Dendritic cell treated with granulocyte-macrophage colony-stimulating factor and Interleukin-4, amounts not matched to agents 40 ng/mL and 50 ng/mL, for 4 days (primary cell): Measurements from ENCODE around the gene TPRN.

Experiments used
- H3K27ac Mint-ChIP-seq: one replicate; pipeline ENCODE4 v1.8.0; 2022; ENCODE audit warnings: mild to moderate bottlenecking, mixed read lengths
- H3K27me3 Mint-ChIP-seq: one replicate; pipeline ENCODE4 v1.8.0; 2022; ENCODE audit warnings: mild to moderate bottlenecking, mixed read lengths
- H3K36me3 Mint-ChIP-seq: one replicate; pipeline ENCODE4 v1.8.0; 2022; ENCODE audit warnings: low read depth, mixed read lengths
- H3K4me1 Mint-ChIP-seq: one replicate; pipeline ENCODE4 v1.8.0; 2022; ENCODE audit warnings: low read depth, mixed read lengths
- H3K4me3 Mint-ChIP-seq: one replicate; pipeline ENCODE4 v1.8.0; 2022; ENCODE audit warnings: mild to moderate bottlenecking, moderate library complexity, mixed read lengths
- H3K9me3 Mint-ChIP-seq: one replicate; pipeline ENCODE4 v1.8.0; 2022; ENCODE audit warnings: mixed read lengths
- intact Hi-C: fragments of 100-400 bp; cut with micrococcal nuclease; formaldehyde crosslinking; loops from one replicate; pipeline ENCODE4 v1.15.0; 2022

TPRN gene

GRCh38 chr9:137198902-137199283 is 1.6 kb downstream of the TPRN start:
- Mint-ChIP-seq H3K4me1 (peaks cover 68% of the 10 kb centered on the region), H3K4me3 (peak overlapping the region; percentile 86), H3K27me3 (no peaks in the 10 kb centered on the region), H3K9me3 (no peaks in the 10 kb centered on the region), H3K36me3 (peaks cover 40% of the 10 kb centered on the region), H3K27ac (peak overlapping the region; percentile 74)
- intact Hi-C loops, result no loop called here

- peak overlapping the region; percentile 86 for H3K4me3 Mint-ChIP-seq
Measured at GRCh38 chr9:137198051-137198901, 2.3 kb downstream of the TPRN start.

GRCh38 chr9:137195525-137196220 is 4.9 kb downstream of the TPRN start:
- Mint-ChIP-seq H3K4me3 (no peak overlapping the region), H3K27ac (no peak overlapping the region), H3K36me3 (peaks cover 57% of the 10 kb centered on the region), H3K9me3 (no peaks in the 10 kb centered on the region), H3K27me3 (no peaks in the 10 kb centered on the region), H3K4me1 (peaks cover 63% of the 10 kb centered on the region)
- intact Hi-C loops, result no loop called here

More at GRCh38 chr9:137198051-137198901, 2.3 kb downstream of the TPRN start:
- peaks cover 69% of the 10 kb centered on the region for H3K4me1 Mint-ChIP-seq
- peaks cover 40% of the 10 kb centered on the region for H3K36me3 Mint-ChIP-seq
- no peaks in the 10 kb centered on the region for H3K9me3 Mint-ChIP-seq
- no peaks in the 10 kb centered on the region for H3K27me3 Mint-ChIP-seq
- intact Hi-C loops, result no loop called here
- H3K27ac Mint-ChIP-seq, result peak overlapping the region; percentile 48

GRCh38 chr9:137194909-137195308 is 5.6 kb downstream of the TPRN start:
- Mint-ChIP-seq H3K36me3 (peaks cover 64% of the 10 kb centered on the region), H3K4me1 (peaks cover 71% of the 10 kb centered on the region), H3K4me3 (no peak overlapping the region), H3K27me3 (no peaks in the 10 kb centered on the region), H3K27ac (no peak overlapping the region), H3K9me3 (no peaks in the 10 kb centered on the region)
- intact Hi-C loops, result no loop called here

- H3K27ac Mint-ChIP-seq, result no peak overlapping the region
- H3K4me1 Mint-ChIP-seq, result peaks cover 72% of the 10 kb centered on the region
- no peak overlapping the region for H3K4me3 Mint-ChIP-seq
- peaks cover 64% of the 10 kb centered on the region for H3K36me3 Mint-ChIP-seq
- no peaks in the 10 kb centered on the region for H3K9me3 Mint-ChIP-seq
- intact Hi-C loops, result no loop called here
- no peaks in the 10 kb centered on the region for H3K27me3 Mint-ChIP-seq
Measured at GRCh38 chr9:137194388-137194787, 6.2 kb downstream of the TPRN start.

GRCh38 chr9:137193771-137194170 is 6.8 kb downstream of the TPRN start:
- no peaks in the 10 kb centered on the region for H3K9me3 Mint-ChIP-seq
- no peak overlapping the region for H3K4me3 Mint-ChIP-seq
- H3K27me3 Mint-ChIP-seq, result no peaks in the 10 kb centered on the region
- no peak overlapping the region for H3K27ac Mint-ChIP-seq
- H3K36me3 Mint-ChIP-seq, result peaks cover 68% of the 10 kb centered on the region
- H3K4me1 Mint-ChIP-seq, result peaks cover 71% of the 10 kb centered on the region
- intact Hi-C loops, result no loop called here

GRCh38 chr9:137192859-137193258 is 7.7 kb downstream of the TPRN start:
- no peaks in the 10 kb centered on the region for H3K27me3 Mint-ChIP-seq
- no peaks in the 10 kb centered on the region for H3K9me3 Mint-ChIP-seq
- intact Hi-C loops, result no loop called here
- peaks cover 72% of the 10 kb centered on the region for H3K36me3 Mint-ChIP-seq
- peaks cover 63% of the 10 kb centered on the region for H3K4me1 Mint-ChIP-seq
- no peak overlapping the region for H3K4me3 Mint-ChIP-seq
- H3K27ac Mint-ChIP-seq, result no peak overlapping the region

GRCh38 chr9:137192448-137192780 is 8.1 kb downstream of the TPRN start:
- no peaks in the 10 kb centered on the region for H3K9me3 Mint-ChIP-seq
- H3K27me3 Mint-ChIP-seq, result no peaks in the 10 kb centered on the region
- H3K4me3 Mint-ChIP-seq, result no peak overlapping the region
- no peak overlapping the region for H3K27ac Mint-ChIP-seq
- intact Hi-C loops, result no loop called here
- peaks cover 77% of the 10 kb centered on the region for H3K36me3 Mint-ChIP-seq
- peaks cover 63% of the 10 kb centered on the region for H3K4me1 Mint-ChIP-seq

GRCh38 chr9:137191691-137192447 is 8.7 kb downstream of the TPRN start:
- no peak overlapping the region for H3K27ac Mint-ChIP-seq
- H3K27me3 Mint-ChIP-seq, result no peaks in the 10 kb centered on the region
- peaks cover 74% of the 10 kb centered on the region for H3K36me3 Mint-ChIP-seq
- intact Hi-C loops, result no loop called here
- H3K9me3 Mint-ChIP-seq, result no peaks in the 10 kb centered on the region
- H3K4me3 Mint-ChIP-seq, result no peak overlapping the region
- H3K4me1 Mint-ChIP-seq, result peaks cover 63% of the 10 kb centered on the region

- Mint-ChIP-seq H3K36me3 (peaks cover 73% of the 10 kb centered on the region), H3K4me3 (no peak overlapping the region), H3K4me1 (peaks cover 65% of the 10 kb centered on the region), H3K27ac (no peak overlapping the region), H3K27me3 (no peaks in the 10 kb centered on the region), H3K9me3 (no peaks in the 10 kb centered on the region)
- intact Hi-C loops, result no loop called here
Measured at GRCh38 chr9:137191245-137191644, 9.3 kb downstream of the TPRN start.

- Mint-ChIP-seq H3K4me3 (peak overlapping the region; percentile 96), H3K27me3 (no peaks in the 10 kb centered on the region), H3K36me3 (peaks cover 76% of the 10 kb centered on the region), H3K4me1 (peaks cover 66% of the 10 kb centered on the region), H3K27ac (peak overlapping the region; percentile 90), H3K9me3 (no peaks in the 10 kb centered on the region)
- intact Hi-C loops, result no loop called here
Measured at GRCh38 chr9:137190315-137190856, 10.2 kb downstream of the TPRN start.

- H3K27ac Mint-ChIP-seq, result peak overlapping the region; percentile 90
- peaks cover 64% of the 10 kb centered on the region for H3K4me1 Mint-ChIP-seq
- H3K36me3 Mint-ChIP-seq, result peaks cover 77% of the 10 kb centered on the region
- peak overlapping the region; percentile 96 for H3K4me3 Mint-ChIP-seq
- intact Hi-C loops, result loop anchor here (5.0 kb wide), 1 partner anchor 33 kb away; the partner anchor contains the start of gene RNF208
- H3K27me3 Mint-ChIP-seq, result no peaks in the 10 kb centered on the region
- H3K9me3 Mint-ChIP-seq, result no peaks in the 10 kb centered on the region
Measured at GRCh38 chr9:137189297-137190295, 10.9 kb downstream of the TPRN start.
